H9 (cell line): ENCODE results near the gene PMEL. TPM values are rescaled to one million over a fixed set of nuclear protein-coding genes. Genes with fewer than 3 reads are reported as not detected.

Experiments
- DNase-seq: peaks from one replicate; pipeline ENCODE4 v3.0.0-alpha.2; 2017
- H2AFZ ChIP-seq: one replicate; pipeline ENCODE4 v1.6.1; 2013; ENCODE audit warnings: mild to moderate bottlenecking, low read length, control low read depth, moderate library complexity
- H2AK5ac ChIP-seq: 2 replicates; pipeline ENCODE4 v1.6.1; 2013; ENCODE audit warnings: low read length, control low read depth, mixed read lengths; ENCODE audit not compliant: insufficient read length
- H2BK120ac ChIP-seq: one replicate; pipeline ENCODE4 v1.6.1; 2013; ENCODE audit warnings: low read depth, mild to moderate bottlenecking, low read length, control low read depth, inconsistent platforms; ENCODE audit not compliant: poor library complexity, severe bottlenecking
- H2BK12ac ChIP-seq: 2 replicates; pipeline ENCODE4 v1.6.1; 2013; ENCODE audit warnings: low read length, control low read depth, mixed read lengths, low read depth; ENCODE audit not compliant: insufficient read length
- H2BK15ac ChIP-seq: 2 replicates; pipeline ENCODE4 v1.6.1; 2013; ENCODE audit warnings: low read depth, low read length, control low read depth
- H2BK20ac ChIP-seq: one replicate; pipeline ENCODE4 v1.6.1; 2013; ENCODE audit warnings: low read depth, mild to moderate bottlenecking, low read length, control low read depth, inconsistent platforms; ENCODE audit not compliant: poor library complexity, severe bottlenecking
- H2BK5ac ChIP-seq: 2 replicates; pipeline ENCODE4 v1.6.1; 2013; ENCODE audit warnings: low read length, control low read depth, mixed read lengths; ENCODE audit not compliant: insufficient read length
- H3K14ac ChIP-seq: 2 replicates; pipeline ENCODE4 v1.6.1; 2013; ENCODE audit warnings: low read length, control low read depth; ENCODE audit not compliant: insufficient read depth
- H3K18ac ChIP-seq: 2 replicates; pipeline ENCODE4 v1.6.1; 2013; ENCODE audit warnings: low read depth, mild to moderate bottlenecking, mixed read lengths, low read length, control low read depth; ENCODE audit not compliant: insufficient read length
- H3K23ac ChIP-seq: 2 replicates; pipeline ENCODE4 v1.6.1; 2013; ENCODE audit warnings: low read length, control low read depth, mixed read lengths, low read depth; ENCODE audit not compliant: insufficient read length
- H3K23me2 ChIP-seq: 2 replicates; pipeline ENCODE4 v1.6.1; 2013; ENCODE audit warnings: low read depth, mild to moderate bottlenecking, mixed read lengths, low read length, control low read depth; ENCODE audit not compliant: insufficient read length, poor library complexity, severe bottlenecking
- H3K27ac ChIP-seq: 2 replicates; pipeline ENCODE4 v1.5.1; 2013; ENCODE audit warnings: low read length, control low read depth, mixed read lengths, low read depth; ENCODE audit not compliant: insufficient read length
- H3K27me3 ChIP-seq: 2 replicates; pipeline ENCODE4 v1.6.1; 2013; ENCODE audit warnings: low read length, control low read depth, inconsistent platforms; ENCODE audit not compliant: insufficient read depth
- H3K4ac ChIP-seq: 2 replicates; pipeline ENCODE4 v1.6.1; 2013; ENCODE audit warnings: low read depth, mild to moderate bottlenecking, control low read depth, inconsistent platforms, low read length, moderate library complexity
- H3K4me1 ChIP-seq: 2 replicates; pipeline ENCODE4 v1.6.1; 2013; ENCODE audit warnings: low read length, control low read depth, inconsistent platforms; ENCODE audit not compliant: insufficient read depth
- H3K4me2 ChIP-seq: 2 replicates; pipeline ENCODE4 v1.6.1; 2013; ENCODE audit warnings: low read length, control low read depth, mixed read lengths; ENCODE audit not compliant: insufficient read length, insufficient read depth
- H3K56ac ChIP-seq: 2 replicates; pipeline ENCODE4 v1.6.1; 2013; ENCODE audit warnings: low read depth, mild to moderate bottlenecking, mixed read lengths, low read length, control low read depth; ENCODE audit not compliant: insufficient read length
- H3K79me1 ChIP-seq: 2 replicates; pipeline ENCODE4 v1.6.1; 2013; ENCODE audit warnings: low read depth, mild to moderate bottlenecking, moderate library complexity, low read length, control low read depth, inconsistent platforms; ENCODE audit not compliant: insufficient read depth, poor library complexity, severe bottlenecking
- H3K79me2 ChIP-seq: 2 replicates; pipeline ENCODE4 v1.6.1; 2013; ENCODE audit warnings: low read length, control low read depth, inconsistent platforms; ENCODE audit not compliant: insufficient read depth
- H3K9ac ChIP-seq: 2 replicates; pipeline ENCODE4 v1.6.1; 2013; ENCODE audit warnings: low read length, control low read depth, mixed read lengths; ENCODE audit not compliant: insufficient read length; ENCODE audit errors: extremely low read depth
- H3K9me3 ChIP-seq: one replicate; pipeline ENCODE4 v1.6.1; 2013; ENCODE audit warnings: low read depth, low read length, inconsistent platforms; ENCODE audit not compliant: control insufficient read depth
- H3T11ph ChIP-seq: one replicate; pipeline ENCODE4 v1.6.1; 2013; ENCODE audit warnings: mild to moderate bottlenecking, low read length, control low read depth, inconsistent platforms
- H4K20me1 ChIP-seq: one replicate; pipeline ENCODE4 v1.6.1; 2013; ENCODE audit not compliant: control insufficient read depth, insufficient read length, insufficient read depth
- H4K5ac ChIP-seq: 2 replicates; pipeline ENCODE4 v1.6.1; 2013; ENCODE audit warnings: low read depth, mild to moderate bottlenecking, mixed read lengths, low read length, control low read depth; ENCODE audit not compliant: insufficient read length
- H4K8ac ChIP-seq: replicated peaks from 2 replicates; pipeline ENCODE4 v1.6.1; 2013; ENCODE audit warnings: low read length, control low read depth, mixed read lengths, low read depth; ENCODE audit not compliant: insufficient read length
- H4K91ac ChIP-seq: 2 replicates; pipeline ENCODE4 v1.6.1; 2013; ENCODE audit warnings: low read depth, mild to moderate bottlenecking, moderate library complexity, mixed read lengths, low read length, control low read depth; ENCODE audit not compliant: insufficient read length
- H3K27ac Mint-ChIP-seq, 3 experiments: 2 replicates in 2 of 3; 3 replicates in 1 of 3; pipeline ENCODE4 v1.8.0; 2020 to 2021; ENCODE audit warnings: mixed read lengths in 3 of 3, mild to moderate bottlenecking in 1 of 3, moderate library complexity in 1 of 3
- H3K27me3 Mint-ChIP-seq: 2 replicates; pipeline ENCODE4 v1.8.0; 2021; ENCODE audit warnings: low read depth, mild to moderate bottlenecking, moderate library complexity, mixed read lengths
- H3K36me3 Mint-ChIP-seq, 3 experiments: 2 replicates in 2 of 3; 3 replicates in 1 of 3; pipeline ENCODE4 v1.8.0; 2020 to 2021; ENCODE audit warnings: low read depth in 3 of 3, mixed read lengths in 3 of 3; ENCODE audit not compliant: insufficient read depth in 1 of 3
- H3K4me1 Mint-ChIP-seq, 2 experiments: 2 replicates each; pipeline ENCODE4 v1.8.0; 2020; ENCODE audit warnings: mixed read lengths in 2 of 2
- H3K4me3 Mint-ChIP-seq, 2 experiments: 2 replicates in 1 of 2; 3 replicates in 1 of 2; pipeline ENCODE4 v1.8.0; 2020 to 2021; ENCODE audit warnings: mild to moderate bottlenecking in 2 of 2, mixed read lengths in 2 of 2, moderate library complexity in 1 of 2
- H3K9me3 Mint-ChIP-seq, 2 experiments: 2 replicates in 1 of 2; 3 replicates in 1 of 2; pipeline ENCODE4 v1.8.0; 2020; ENCODE audit warnings: mild to moderate bottlenecking in 2 of 2, mixed read lengths in 2 of 2, moderate library complexity in 1 of 2
- WGBS: extraction: QIAGEN DNeasy Blood & Tissue Kit; methylation state at CpG from one replicate; pipeline ENCODE4 v1.1.7; 2013; ENCODE audit warnings: missing lambda C conversion rate, low lambda C conversion rate, mixed read lengths; ENCODE audit not compliant: insufficient read length; ENCODE audit errors: extremely low coverage; 5-methylcytosine and 5-hydroxymethylcytosine counted together
- total RNA-seq: library from RNA; stranded (reverse); gene quantifications from 2 replicates; pipeline ENCODE4 v1.2.1, GENCODE V29; 2021
- TF ChIP-seq, protein P1 (sequence below): fragments of 200-600 bp; sonication (generic); conservative IDR thresholded peaks from 3 replicates; pipeline ENCODE4 v1.8.0; 2021; ENCODE audit warnings: antibody characterized with exemption, mild to moderate bottlenecking

PMEL gene
- total RNA-seq, 1 experiment from 2014 or later: 72.6 TPM

DNA sequence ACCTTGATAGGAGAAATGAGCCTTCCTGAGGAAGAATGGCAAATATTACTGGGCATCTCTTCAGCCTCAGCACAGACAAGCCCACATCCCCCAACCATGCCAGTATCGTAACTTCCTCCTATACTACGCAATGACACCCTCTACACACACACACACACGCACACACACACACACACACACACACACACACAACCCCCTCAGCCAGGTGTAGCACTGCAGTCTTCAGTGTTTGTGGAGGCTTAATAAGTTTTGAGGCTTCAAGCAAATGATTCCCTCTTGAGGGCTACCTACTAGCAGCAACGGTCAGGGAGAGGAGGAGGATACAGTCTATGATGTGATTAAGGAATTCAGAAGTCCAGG is 33.3 kb downstream of the PMEL start:
- H3K27me3 ChIP-seq: peaks cover 4% of the 10 kb centered on the region; the same call in 1 of the 2 replicates
- no peak overlapping the region for H4K91ac ChIP-seq
- DNase-seq: no peak
- H2BK12ac ChIP-seq: no peak overlapping the region
- H4K5ac ChIP-seq: no peak overlapping the region
- no peak overlapping the region for H3K56ac ChIP-seq
- no peaks in the 10 kb centered on the region for H4K20me1 ChIP-seq
- H3K23ac ChIP-seq: no peak overlapping the region
- no CpG with 5 or more reads among the region's 4 CpGs for WGBS
- H2BK120ac ChIP-seq: no peak overlapping the region
- no peak overlapping the region for H4K8ac ChIP-seq
- H2BK5ac ChIP-seq: no peak overlapping the region
- no peak overlapping the region for H2BK15ac ChIP-seq
- H3K4ac ChIP-seq: no peak overlapping the region
- Mint-ChIP-seq H3K27me3 (peaks cover 32% of the 10 kb centered on the region), H3K27ac (no peak overlapping the region), H3K36me3 (no peaks in the 10 kb centered on the region; a peak in 1 of 7 replicates), H3K9me3 (no peaks in the 10 kb centered on the region; a peak in 1 of 5 replicates), H3K4me1 (peaks cover 30 to 32% of the 10 kb centered on the region in 2 experiments), H3K4me3 (peak overlapping the region; percentile 82)
- peaks cover 15% of the 10 kb centered on the region for H3K23me2 ChIP-seq
- no peak overlapping the region for H3T11ph ChIP-seq
- H3K79me1 ChIP-seq: no peaks in the 10 kb centered on the region
- no peak overlapping the region for H3K18ac ChIP-seq
- peak overlapping the region; percentile 88 for H3K4me2 ChIP-seq
- H3K9ac ChIP-seq: no peak overlapping the region
- no peak overlapping the region for H2BK20ac ChIP-seq
- H2AK5ac ChIP-seq: no peak overlapping the region
- H3K27ac ChIP-seq: no peak overlapping the region
- H3K79me2 ChIP-seq: no peaks in the 10 kb centered on the region
- TF ChIP-seq, protein P1, sequence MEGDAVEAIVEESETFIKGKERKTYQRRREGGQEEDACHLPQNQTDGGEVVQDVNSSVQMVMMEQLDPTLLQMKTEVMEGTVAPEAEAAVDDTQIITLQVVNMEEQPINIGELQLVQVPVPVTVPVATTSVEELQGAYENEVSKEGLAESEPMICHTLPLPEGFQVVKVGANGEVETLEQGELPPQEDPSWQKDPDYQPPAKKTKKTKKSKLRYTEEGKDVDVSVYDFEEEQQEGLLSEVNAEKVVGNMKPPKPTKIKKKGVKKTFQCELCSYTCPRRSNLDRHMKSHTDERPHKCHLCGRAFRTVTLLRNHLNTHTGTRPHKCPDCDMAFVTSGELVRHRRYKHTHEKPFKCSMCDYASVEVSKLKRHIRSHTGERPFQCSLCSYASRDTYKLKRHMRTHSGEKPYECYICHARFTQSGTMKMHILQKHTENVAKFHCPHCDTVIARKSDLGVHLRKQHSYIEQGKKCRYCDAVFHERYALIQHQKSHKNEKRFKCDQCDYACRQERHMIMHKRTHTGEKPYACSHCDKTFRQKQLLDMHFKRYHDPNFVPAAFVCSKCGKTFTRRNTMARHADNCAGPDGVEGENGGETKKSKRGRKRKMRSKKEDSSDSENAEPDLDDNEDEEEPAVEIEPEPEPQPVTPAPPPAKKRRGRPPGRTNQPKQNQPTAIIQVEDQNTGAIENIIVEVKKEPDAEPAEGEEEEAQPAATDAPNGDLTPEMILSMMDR: no peak
- H2AFZ ChIP-seq: no peak overlapping the region
- no peaks in the 10 kb centered on the region for H3K9me3 ChIP-seq
- H3K4me1 ChIP-seq: peaks cover 6% of the 10 kb centered on the region; the same call in 1 of the 2 replicates
- H3K14ac ChIP-seq: no peak overlapping the region
